IgD-negative memory B cell (primary cell): Measurements from ENCODE around the gene CLCC1. TPM values are rescaled to one million over a fixed set of nuclear protein-coding genes. Genes with fewer than 3 reads are reported as not detected.
"Not testable (repeated sequence)": the region's sequence is repeated elsewhere in the genome, so short reads cannot be mapped to it uniquely, and the experiment has no call there.

Experiments
- H3K27ac Mint-ChIP-seq, 3 donors: one replicate each; pipeline ENCODE4 v1.8.0; 2020 to 2022; ENCODE audit warnings: mild to moderate bottlenecking in 3 of 3, mixed read lengths in 3 of 3, moderate library complexity in 1 of 3
- H3K27me3 Mint-ChIP-seq: one replicate; pipeline ENCODE4 v1.8.0; 2021; ENCODE audit warnings: mixed read lengths
- H3K36me3 Mint-ChIP-seq: one replicate; pipeline ENCODE4 v1.8.0; 2020; ENCODE audit warnings: mild to moderate bottlenecking, mixed read lengths
- H3K4me1 Mint-ChIP-seq, 3 donors: one replicate each; pipeline ENCODE4 v1.8.0; 2020 to 2022; ENCODE audit warnings: mixed read lengths in 3 of 3, mild to moderate bottlenecking in 1 of 3
- H3K4me3 Mint-ChIP-seq, 4 donors: one replicate each; pipeline ENCODE4 v1.8.0; 2020 to 2022; ENCODE audit warnings: mild to moderate bottlenecking in 4 of 4, mixed read lengths in 4 of 4, moderate library complexity in 3 of 4
- H3K9me3 Mint-ChIP-seq, 3 donors: one replicate each; pipeline ENCODE4 v1.8.0; 2020 to 2021; ENCODE audit warnings: mixed read lengths in 3 of 3, mild to moderate bottlenecking in 1 of 3
- polyA plus RNA-seq: library from polyadenylated mRNA; unstranded; fragments of 300-500 nt; fragmentation: Illumina TruSeq; gene quantifications from one replicate; pipeline ENCODE4 v1.2.3, GENCODE V29; 2021

Gene CLCC1, protein sequence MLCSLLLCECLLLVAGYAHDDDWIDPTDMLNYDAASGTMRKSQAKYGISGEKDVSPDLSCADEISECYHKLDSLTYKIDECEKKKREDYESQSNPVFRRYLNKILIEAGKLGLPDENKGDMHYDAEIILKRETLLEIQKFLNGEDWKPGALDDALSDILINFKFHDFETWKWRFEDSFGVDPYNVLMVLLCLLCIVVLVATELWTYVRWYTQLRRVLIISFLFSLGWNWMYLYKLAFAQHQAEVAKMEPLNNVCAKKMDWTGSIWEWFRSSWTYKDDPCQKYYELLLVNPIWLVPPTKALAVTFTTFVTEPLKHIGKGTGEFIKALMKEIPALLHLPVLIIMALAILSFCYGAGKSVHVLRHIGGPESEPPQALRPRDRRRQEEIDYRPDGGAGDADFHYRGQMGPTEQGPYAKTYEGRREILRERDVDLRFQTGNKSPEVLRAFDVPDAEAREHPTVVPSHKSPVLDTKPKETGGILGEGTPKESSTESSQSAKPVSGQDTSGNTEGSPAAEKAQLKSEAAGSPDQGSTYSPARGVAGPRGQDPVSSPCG
- 10.9 TPM for polyA plus RNA-seq

DNA sequence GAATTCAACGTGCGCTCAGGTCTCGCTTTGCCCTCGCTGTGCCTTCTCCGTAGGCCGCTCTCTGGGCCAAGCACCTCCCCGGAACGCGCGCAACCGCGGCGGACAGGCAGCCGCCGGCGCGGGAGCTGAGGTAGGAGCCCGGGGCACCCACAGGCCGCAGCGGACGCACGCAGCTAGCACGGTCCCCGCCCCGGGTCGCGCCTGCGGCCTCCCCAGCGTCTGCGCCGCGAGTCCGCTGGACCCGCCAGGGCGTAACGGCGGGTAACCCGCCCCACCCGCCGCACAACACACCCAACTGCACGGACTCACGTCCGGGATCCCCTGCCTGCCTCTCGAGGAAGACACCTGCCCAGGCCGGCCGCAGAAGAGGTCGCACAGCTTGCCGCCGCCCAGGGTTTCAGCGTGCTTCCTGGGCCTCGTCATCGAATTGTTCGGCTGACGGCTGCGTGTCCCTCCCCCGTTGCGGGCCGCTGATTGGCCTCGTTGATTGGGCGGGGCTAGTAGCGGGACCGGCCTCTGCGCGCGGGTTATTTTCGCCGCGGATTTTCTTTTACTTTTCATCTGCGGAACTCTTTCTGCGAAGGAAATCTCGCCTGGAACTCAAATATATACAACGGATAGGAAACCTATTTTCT lies at the start of gene CLCC1:
Gene CLCC1, minus strand, starts transcription at position 433 of the 635 bp plus-strand sequence. CDS start 13,047 bp downstream, outside the sequence.
- Mint-ChIP-seq H3K9me3 (no peaks in the 10 kb centered on the region), H3K27me3 (no peaks in the 10 kb centered on the region), H3K4me3 (peak within 1 kb of the TSS; percentile 87 to 98 (median 96)), H3K36me3 (peaks cover 2% of the 10 kb centered on the region), H3K27ac (peak within 1 kb of the TSS; percentile 93 to 99 (median 97)), H3K4me1 (peaks cover 10 to 32% (median 29%) of the 10 kb centered on the region in 3 donors)

DNA sequence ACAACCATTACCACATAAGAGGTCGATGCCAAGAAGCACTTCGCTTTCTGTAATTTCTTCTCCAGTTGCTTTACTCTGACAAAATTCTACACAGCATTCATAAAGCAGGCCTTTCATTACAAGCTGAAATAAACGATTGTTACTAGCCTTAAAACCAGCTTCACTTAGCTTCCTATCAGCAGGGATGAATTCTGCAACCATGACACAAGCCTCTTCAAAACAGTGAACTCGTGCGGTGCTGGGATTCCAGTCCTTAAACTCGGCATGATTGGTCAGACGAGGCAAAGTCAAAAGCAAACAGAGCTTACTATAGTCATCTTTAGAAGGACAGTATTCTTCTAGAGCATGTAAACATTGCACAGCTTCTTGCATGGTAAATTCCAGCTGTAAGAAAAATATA lies 48.1 kb upstream of the CLCC1 start:
- no peaks in the 10 kb centered on the region for H3K27me3 Mint-ChIP-seq

DNA sequence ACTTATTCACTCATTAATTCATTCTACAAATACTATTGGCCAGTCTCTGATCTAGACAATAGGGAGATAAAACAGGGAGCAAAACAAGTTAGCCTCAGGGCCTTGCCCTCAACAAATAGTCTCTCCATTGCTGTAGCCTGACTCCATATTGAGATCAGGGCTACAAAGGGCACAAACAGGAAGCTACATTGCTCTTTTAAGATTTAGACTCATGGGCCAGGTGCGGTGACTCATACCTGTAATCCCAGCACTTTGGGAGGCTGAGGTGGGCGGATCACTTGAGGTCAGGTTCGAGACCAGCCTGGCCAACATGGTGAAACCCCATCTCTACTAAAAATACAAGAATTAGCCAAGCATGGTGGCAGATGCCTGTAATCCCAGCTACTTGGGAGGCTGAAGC lies 33.3 kb upstream of the CLCC1 start:
- H3K4me3 Mint-ChIP-seq, H3K27ac Mint-ChIP-seq, H3K4me1 Mint-ChIP-seq, H3K27me3 Mint-ChIP-seq: not testable (repeated sequence)
- H3K9me3 Mint-ChIP-seq = peaks cover 0 to 15% (median 2%) of the 10 kb centered on the region in 3 donors
- peaks cover 15% of the 10 kb centered on the region for H3K36me3 Mint-ChIP-seq

More for the DNA sequence above, 48.1 kb upstream of the CLCC1 start:
- Mint-ChIP-seq H3K27ac (no peak overlapping the region), H3K9me3 (no peaks in the 10 kb centered on the region), H3K4me1 (no peaks in the 10 kb centered on the region), H3K4me3 (no peak overlapping the region), H3K36me3 (peaks cover 4% of the 10 kb centered on the region)

DNA sequence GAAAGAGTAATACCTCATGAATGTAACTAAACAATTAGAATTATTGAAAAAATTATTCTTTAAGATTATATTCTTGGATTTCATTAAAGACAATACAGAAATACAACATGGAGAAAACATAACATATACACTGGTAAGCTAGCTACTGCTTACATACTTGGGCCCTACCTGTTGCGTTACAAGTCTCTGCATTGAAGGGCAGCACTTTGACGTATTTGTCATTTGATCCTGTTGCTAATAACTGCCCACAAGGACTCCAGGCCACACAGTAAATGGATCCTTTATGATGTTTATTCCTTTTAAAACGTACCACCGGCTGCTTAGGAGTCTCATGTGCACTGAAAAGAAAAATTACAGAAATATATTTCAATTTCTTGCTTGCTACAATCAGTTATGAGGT lies 19.8 kb upstream of the CLCC1 start:
- Mint-ChIP-seq H3K9me3 (no peaks in the 10 kb centered on the region), H3K27ac (no peak overlapping the region), H3K36me3 (peaks cover 24% of the 10 kb centered on the region), H3K27me3 (no peaks in the 10 kb centered on the region), H3K4me1 (no peaks in the 10 kb centered on the region), H3K4me3 (no peak overlapping the region)

DNA sequence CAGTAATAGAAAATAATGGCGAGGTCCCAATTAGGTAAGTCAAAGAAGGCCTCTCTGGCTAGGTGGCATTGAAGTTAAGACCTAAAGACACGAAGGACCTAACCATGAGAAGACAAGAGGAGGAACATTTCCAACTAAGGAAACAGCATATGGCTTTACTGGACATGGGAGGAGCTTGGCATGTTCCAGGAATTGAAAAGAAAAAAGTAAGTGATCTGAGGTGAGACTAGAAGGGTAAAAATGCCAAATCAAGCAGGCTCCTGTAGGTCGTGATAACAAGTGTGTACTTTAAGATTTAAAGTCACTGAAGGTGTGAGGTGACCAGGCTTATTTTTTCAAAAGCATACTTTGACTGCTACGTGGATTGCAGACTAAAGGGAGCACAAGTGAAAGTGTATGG lies 13.4 kb upstream of the CLCC1 start:
- no peaks in the 10 kb centered on the region for H3K9me3 Mint-ChIP-seq
- H3K27ac Mint-ChIP-seq = no peak overlapping the region
- no peaks in the 10 kb centered on the region for H3K27me3 Mint-ChIP-seq
- H3K36me3 Mint-ChIP-seq = peaks cover 30% of the 10 kb centered on the region
- no peaks in the 10 kb centered on the region for H3K4me1 Mint-ChIP-seq
- no peak overlapping the region for H3K4me3 Mint-ChIP-seq

DNA sequence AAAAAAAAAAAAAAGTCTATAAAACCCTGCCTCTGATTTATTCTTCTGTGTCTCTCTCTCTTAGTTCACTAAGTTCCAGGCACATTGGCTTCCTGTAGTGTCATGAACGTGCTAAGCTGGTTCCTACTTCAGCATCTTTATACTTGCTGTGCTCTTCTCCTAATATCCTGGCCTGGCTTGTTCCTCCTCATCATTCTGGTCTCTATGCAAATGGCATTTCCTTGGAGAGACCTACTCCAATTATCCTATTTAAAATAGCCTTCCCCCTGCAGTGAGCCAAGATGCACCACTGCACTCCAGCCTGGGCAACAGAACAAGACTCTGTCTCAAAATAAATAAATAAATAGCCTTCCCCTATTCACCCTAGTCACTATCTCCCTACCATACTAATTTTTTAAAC lies 9.7 kb upstream of the CLCC1 start:
- Mint-ChIP-seq H3K9me3 (no peaks in the 10 kb centered on the region), H3K4me3 (no peak overlapping the region), H3K4me1 (no peaks in the 10 kb centered on the region), H3K27me3 (no peaks in the 10 kb centered on the region), H3K27ac (no peak overlapping the region), H3K36me3 (peaks cover 22% of the 10 kb centered on the region)

DNA sequence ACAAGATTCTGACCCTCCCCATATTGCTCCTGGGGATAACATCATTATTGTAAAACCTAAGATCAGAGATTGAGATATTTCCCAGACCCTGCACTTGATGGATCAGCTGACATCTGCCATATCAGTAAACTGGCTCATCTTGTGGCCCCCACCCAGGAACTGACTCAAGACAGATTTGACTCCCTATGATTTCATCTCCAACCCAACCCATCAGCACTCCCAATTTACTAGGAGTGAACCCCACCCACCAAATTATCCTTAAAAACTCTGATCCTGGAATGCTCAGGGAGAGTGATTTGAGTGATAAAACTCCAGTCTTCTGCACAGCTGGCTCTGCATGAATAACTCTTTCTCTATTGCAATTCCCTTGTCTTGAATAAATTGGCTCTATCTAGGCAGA lies 6.1 kb upstream of the CLCC1 start:
- no peak overlapping the region for H3K4me3 Mint-ChIP-seq
- H3K36me3 Mint-ChIP-seq = peaks cover 13% of the 10 kb centered on the region
- H3K27ac Mint-ChIP-seq = no peak overlapping the region
- no peaks in the 10 kb centered on the region for H3K9me3 Mint-ChIP-seq
- H3K4me1 Mint-ChIP-seq = peaks cover 0 to 1% (median 0%) of the 10 kb centered on the region in 3 donors
- H3K27me3 Mint-ChIP-seq = no peaks in the 10 kb centered on the region

DNA sequence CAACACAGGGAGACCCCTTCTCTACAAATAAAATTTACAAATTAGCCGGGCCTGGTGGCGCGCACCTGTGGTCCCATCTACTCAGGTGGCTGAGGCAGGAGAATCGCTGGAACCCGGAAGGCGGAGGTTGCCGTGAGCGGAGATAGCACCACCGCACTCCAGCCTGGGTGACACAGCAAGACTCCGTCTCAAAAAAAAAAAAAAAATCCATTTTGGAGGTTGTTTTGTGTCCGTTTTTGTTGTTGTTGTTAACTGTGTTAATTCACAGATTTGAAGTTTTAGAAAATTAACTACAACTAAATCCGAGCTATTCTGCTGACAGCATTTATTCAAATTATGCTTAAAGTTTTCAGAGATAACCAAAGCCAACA lies 618 bp downstream of the CLCC1 start:
- Mint-ChIP-seq H3K4me3 (peak overlapping the region; percentile 87 to 98 (median 96)), H3K27ac (peak overlapping the region; percentile 93 to 99 (median 97)), H3K4me1 (peaks cover 12 to 36% (median 31%) of the 10 kb centered on the region in 3 donors), H3K36me3 (peaks cover 5% of the 10 kb centered on the region), H3K9me3 (no peaks in the 10 kb centered on the region), H3K27me3 (no peaks in the 10 kb centered on the region)

DNA sequence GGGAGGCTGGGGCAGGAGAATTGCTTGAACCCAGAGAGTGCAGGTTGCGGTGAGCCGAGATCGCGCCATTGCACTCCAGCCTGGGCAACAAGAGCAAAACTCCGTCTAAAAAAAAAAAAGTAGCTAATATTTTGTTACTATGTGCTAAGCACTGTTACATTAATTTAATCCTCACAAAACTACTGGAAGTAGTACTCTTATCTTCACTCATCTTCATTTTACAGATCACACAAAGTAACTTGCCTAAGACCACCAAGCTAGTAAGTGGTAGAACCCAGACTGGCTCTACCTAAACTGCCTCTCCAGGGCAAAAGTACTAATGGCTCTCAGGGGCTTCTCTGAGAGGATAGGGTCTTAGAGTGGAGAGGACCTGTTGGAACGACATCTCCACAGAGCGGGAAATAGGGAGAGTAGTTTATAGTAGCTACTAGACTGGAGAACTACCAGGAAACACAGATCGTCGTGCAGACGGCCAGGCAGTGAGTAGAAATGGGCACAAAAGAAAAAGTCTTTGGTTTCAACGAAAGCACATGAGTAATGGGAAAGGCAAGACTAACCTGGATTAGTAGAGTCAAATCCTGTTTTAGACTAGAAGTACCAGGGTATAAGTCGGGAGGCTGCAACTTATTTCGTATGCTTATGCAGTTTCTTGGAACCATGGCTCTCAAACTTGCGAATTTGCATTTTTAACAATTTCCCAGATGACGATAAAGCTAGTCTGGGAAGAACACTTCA lies 1.4 kb downstream of the CLCC1 start:
- H3K9me3 Mint-ChIP-seq = no peaks in the 10 kb centered on the region
- H3K4me1 Mint-ChIP-seq = peaks cover 16 to 41% (median 34%) of the 10 kb centered on the region in 3 donors
- H3K27ac Mint-ChIP-seq = peak overlapping the region; percentile 93 to 99 (median 97)
- peak overlapping the region; percentile 87 to 98 (median 96) for H3K4me3 Mint-ChIP-seq
- peaks cover 6% of the 10 kb centered on the region for H3K36me3 Mint-ChIP-seq
- no peaks in the 10 kb centered on the region for H3K27me3 Mint-ChIP-seq

DNA sequence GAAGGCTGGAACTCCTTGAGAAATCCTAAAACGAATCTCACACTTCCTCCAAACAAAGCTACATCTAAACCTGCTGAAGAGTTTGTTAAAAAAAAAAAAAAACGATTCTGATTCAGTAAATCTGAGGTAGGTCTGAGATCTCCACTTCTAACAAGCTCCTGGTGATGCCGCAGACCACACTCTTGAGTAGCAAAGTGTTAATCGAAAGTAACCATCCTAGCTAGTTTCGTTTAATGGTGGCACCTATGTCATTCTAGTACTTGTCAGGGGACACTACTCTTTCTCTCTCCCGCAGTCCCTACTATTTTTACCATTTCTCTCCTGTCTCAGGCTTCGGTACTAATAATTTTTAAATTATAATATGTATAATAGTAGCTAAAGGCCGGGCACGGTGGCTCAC lies 2.1 kb downstream of the CLCC1 start:
- Mint-ChIP-seq H3K4me1 (peaks cover 16 to 41% (median 34%) of the 10 kb centered on the region in 3 donors), H3K27ac (peak overlapping the region in 2 of 3 donors; percentile 23 to 71), H3K9me3 (no peaks in the 10 kb centered on the region), H3K4me3 (peak overlapping the region in 3 of 4 donors; percentile 24 to 72 (median 33)), H3K27me3 (no peaks in the 10 kb centered on the region), H3K36me3 (peaks cover 6% of the 10 kb centered on the region)

DNA sequence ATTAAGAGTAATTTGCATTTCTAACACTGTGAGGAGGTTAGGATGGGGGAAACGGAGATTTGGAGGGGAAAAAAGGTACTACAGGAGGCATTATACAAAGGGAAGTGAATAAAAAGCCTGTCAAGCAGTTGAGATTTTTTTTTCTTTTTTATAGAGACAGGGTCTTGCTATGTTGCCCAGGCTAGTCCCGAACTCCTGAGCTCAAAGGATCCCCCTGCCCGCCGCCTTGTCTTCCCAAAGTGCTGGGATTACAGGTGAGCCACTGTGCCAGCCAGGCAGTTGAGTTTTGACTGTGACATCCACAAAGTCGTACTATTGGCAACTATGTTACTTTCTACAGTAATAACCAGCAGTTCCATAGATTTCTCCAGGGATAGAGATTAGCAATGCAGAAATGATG lies 2.6 kb downstream of the CLCC1 start:
- H3K36me3 Mint-ChIP-seq = peaks cover 10% of the 10 kb centered on the region
- H3K27ac Mint-ChIP-seq = peak overlapping the region in 2 of 3 donors; percentile 23 to 71
- no peaks in the 10 kb centered on the region for H3K27me3 Mint-ChIP-seq
- H3K9me3 Mint-ChIP-seq = no peaks in the 10 kb centered on the region
- peaks cover 16 to 41% (median 38%) of the 10 kb centered on the region in 3 donors for H3K4me1 Mint-ChIP-seq
- H3K4me3 Mint-ChIP-seq = peak overlapping the region in 2 of 4 donors; percentile 24

DNA sequence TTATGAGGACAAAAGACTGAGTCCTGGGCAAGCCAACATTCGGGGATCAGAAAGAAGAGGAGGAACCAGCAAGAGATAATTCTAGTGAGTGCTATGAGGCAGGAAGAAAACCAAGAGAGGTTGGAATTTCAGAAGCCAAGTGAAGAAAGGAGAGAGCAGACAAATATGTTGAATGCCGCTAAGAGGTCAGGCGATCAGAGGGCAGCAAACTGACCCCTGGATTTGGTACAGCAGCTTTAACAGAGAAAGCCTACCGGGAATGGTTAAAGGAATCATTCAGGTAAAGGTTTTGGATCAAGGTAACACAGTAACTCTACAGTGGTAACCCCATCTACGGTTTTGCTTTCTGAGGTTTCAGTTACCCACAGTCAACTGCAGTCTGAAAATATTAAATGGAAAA lies 5.4 kb downstream of the CLCC1 start:
- H3K4me3 Mint-ChIP-seq = peak overlapping the region in 1 of 4 donors; percentile 48
- H3K27ac Mint-ChIP-seq = peak overlapping the region in 1 of 3 donors; percentile 87
- no peaks in the 10 kb centered on the region for H3K27me3 Mint-ChIP-seq
- peaks cover 16 to 38% (median 38%) of the 10 kb centered on the region in 3 donors for H3K4me1 Mint-ChIP-seq
- no peaks in the 10 kb centered on the region for H3K9me3 Mint-ChIP-seq
- H3K36me3 Mint-ChIP-seq = peaks cover 10% of the 10 kb centered on the region

DNA sequence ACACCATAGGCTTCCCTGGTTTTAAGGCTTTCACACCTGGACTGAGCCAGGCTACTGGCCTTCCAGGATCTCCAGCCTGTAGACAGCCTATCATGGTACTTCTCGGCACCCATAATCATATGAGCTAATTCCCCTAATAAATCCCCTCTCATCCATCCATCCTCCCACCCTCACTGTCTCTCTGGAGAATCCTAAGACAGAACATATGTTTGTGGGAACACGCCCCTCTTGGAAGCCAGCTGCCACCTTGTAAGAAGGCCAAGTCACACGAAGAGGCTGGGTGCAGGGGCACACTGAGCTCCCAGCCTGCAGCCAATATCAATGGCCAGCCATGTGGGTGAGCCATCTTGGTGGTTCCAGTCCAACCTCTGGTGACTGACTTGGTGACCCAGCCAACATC lies 7.4 kb downstream of the CLCC1 start:
- Mint-ChIP-seq H3K27ac (no peak overlapping the region), H3K27me3 (no peaks in the 10 kb centered on the region), H3K4me1 (peaks cover 8 to 28% (median 26%) of the 10 kb centered on the region in 3 donors)

DNA sequence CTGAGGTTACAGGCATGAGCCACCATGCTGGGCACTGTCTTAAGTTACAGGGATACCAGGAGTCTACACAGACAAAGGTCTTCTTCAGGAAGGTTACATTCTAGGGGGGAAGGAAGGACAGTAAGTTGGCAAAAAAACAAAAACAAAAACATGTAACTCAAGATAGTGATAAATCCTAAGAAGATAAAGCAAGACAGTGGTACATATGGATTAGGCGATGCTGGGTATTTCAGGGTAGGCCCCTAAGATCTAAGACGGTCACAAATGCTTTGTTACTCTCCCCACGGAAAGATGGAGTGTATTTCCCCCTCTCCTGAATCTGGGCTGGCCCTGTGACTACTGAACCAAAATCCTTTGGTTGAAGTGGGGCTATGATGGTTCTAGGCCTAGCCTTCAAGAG lies 8.2 kb downstream of the CLCC1 start:
- Mint-ChIP-seq H3K9me3 (no peaks in the 10 kb centered on the region), H3K36me3 (peaks cover 8% of the 10 kb centered on the region), H3K27me3 (no peaks in the 10 kb centered on the region), H3K27ac (no peak overlapping the region), H3K4me1 (peaks cover 7 to 21% (median 19%) of the 10 kb centered on the region in 3 donors), H3K4me3 (no peak overlapping the region)

More for the DNA sequence above, 7.4 kb downstream of the CLCC1 start:
- Mint-ChIP-seq H3K36me3 (peaks cover 8% of the 10 kb centered on the region), H3K9me3 (no peaks in the 10 kb centered on the region), H3K4me3 (peak overlapping the region in 1 of 4 donors; percentile 41)

DNA sequence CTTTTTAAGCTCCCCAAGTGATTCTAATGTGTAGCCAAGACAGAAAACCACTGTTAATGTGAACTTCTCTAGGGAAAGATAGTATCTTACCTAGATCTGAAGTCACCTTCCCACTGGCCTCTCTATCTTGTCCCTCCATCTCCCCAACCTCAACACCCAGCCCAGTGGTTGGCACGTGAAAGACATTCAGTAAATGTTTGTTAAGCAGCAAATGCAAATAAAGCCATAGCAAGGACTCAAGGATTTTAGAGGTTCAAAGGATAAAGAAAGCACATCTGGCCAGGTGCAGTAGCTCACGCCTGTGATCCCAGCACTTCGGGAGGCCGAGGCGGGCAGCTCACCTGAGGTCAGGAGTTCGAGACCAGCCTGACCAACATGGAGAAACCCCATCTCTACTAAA lies 9.8 kb downstream of the CLCC1 start:
- no peak overlapping the region for H3K4me3 Mint-ChIP-seq
- peaks cover 8% of the 10 kb centered on the region for H3K36me3 Mint-ChIP-seq
- H3K4me1 Mint-ChIP-seq = peaks cover 12 to 23% (median 19%) of the 10 kb centered on the region in 3 donors
- no peak overlapping the region for H3K27ac Mint-ChIP-seq
- no peaks in the 10 kb centered on the region for H3K9me3 Mint-ChIP-seq
- no peaks in the 10 kb centered on the region for H3K27me3 Mint-ChIP-seq
